Activated CD8-positive, alpha-beta T cell treated with anti-CD3 and anti-CD28 coated beads, Interleukin-2, amount 10 ng/mL, durations not matched to agents 7 days and 5 days (primary cell): ENCODE results near the gene ZNG1B. TPM values are rescaled to one million over a fixed set of nuclear protein-coding genes. Genes with fewer than 3 reads are reported as not detected.
"Not testable (repeated sequence)": the region's sequence is repeated elsewhere in the genome, so short reads cannot be mapped to it uniquely, and the experiment has no call there.

Experiments used
- ATAC-seq: fragments of 150-1000 bp; cut with Tn5 transposase; one replicate; pipeline ENCODE4 v1.10.0; 2021; ENCODE audit warnings: moderate library complexity
- CTCF ChIA-PET: fragments of 350-600 bp; sonication (Branson Sonifier 250); formaldehyde crosslinking; loops from one replicate; lab custom pipeline; 2021; ENCODE audit warnings: antibody characterized with exemption; lab: Charles Lee
- POLR2A ChIA-PET: fragments of 350-600 bp; sonication (Branson Sonifier 250); formaldehyde crosslinking; loops from one replicate; lab custom pipeline; 2021; ENCODE audit warnings: antibody characterized with exemption; lab: Charles Lee
- DNase-seq: peaks from one replicate; pipeline ENCODE4 v3.0.0-alpha.2; 2020
- H3K27ac Mint-ChIP-seq: one replicate; pipeline ENCODE4 v1.8.0; 2021; ENCODE audit warnings: mild to moderate bottlenecking, mixed read lengths
- H3K27me3 Mint-ChIP-seq: one replicate; pipeline ENCODE4 v1.8.0; 2021; ENCODE audit warnings: low read depth, mixed read lengths
- H3K36me3 Mint-ChIP-seq: one replicate; pipeline ENCODE4 v1.8.0; 2021; ENCODE audit warnings: low read depth, mixed read lengths
- H3K4me1 Mint-ChIP-seq: one replicate; pipeline ENCODE4 v1.8.0; 2021; ENCODE audit warnings: low read depth, mixed read lengths
- H3K4me3 Mint-ChIP-seq: one replicate; pipeline ENCODE4 v1.8.0; 2021; ENCODE audit warnings: mild to moderate bottlenecking, mixed read lengths
- H3K9me3 Mint-ChIP-seq: one replicate; pipeline ENCODE4 v1.8.0; 2022; ENCODE audit warnings: mixed read lengths; ENCODE audit not compliant: insufficient read depth
- total RNA-seq, 2 experiments: library from RNA; stranded (reverse); gene quantifications; one replicate each; pipeline ENCODE4 v1.2.3, GENCODE V29; 2021

Gene ZNG1B
- 10 to 100 TPM; 32.4 to 36.4 TPM for total RNA-seq

- H3K36me3 Mint-ChIP-seq, H3K9me3 Mint-ChIP-seq, H3K27me3 Mint-ChIP-seq, ATAC-seq, CTCF ChIA-PET, POLR2A ChIA-PET: not testable (repeated sequence)
- peak; percentile 86 for DNase-seq
- H3K4me1 Mint-ChIP-seq = peaks cover 12% of the 10 kb centered on the region
- peak within 1 kb of the TSS; percentile 84 for H3K4me3 Mint-ChIP-seq
- H3K27ac Mint-ChIP-seq = peak within 1 kb of the TSS; percentile 87
These were observed at the start of gene ZNG1B for GRCh38 chr2:113437508-113438465. Gene ZNG1B, plus strand, starts transcription at chr2:113437691. Its CDS starts 178 bp downstream, at chr2:113437869.

- Mint-ChIP-seq H3K4me1 (peaks cover 15% of the 10 kb centered on the region), H3K27ac (peak overlapping the region; percentile 82), H3K4me3 (peak overlapping the region; percentile 74), H3K27me3 (peaks cover 20% of the 10 kb centered on the region), H3K36me3 (no peaks in the 10 kb centered on the region), H3K9me3 (no peaks in the 10 kb centered on the region)
- ATAC-seq (peak; percentile 90), DNase-seq (peak; percentile 73)
- ChIA-PET POLR2A (no interaction called here), CTCF (interaction anchor here (0.6 to 3.5 kb wide), 45 partner anchors 9 to 448 kb away, joined by 3 to 50 read pairs (median 5); partner anchors contain the start of genes PAX8 and PSD4)
These were observed 47.2 kb upstream of the ZNG1B start for GRCh38 chr2:113390124-113390849.

GRCh38 chr2:113391073-113391472 is 46.4 kb upstream of the ZNG1B start:
- H3K4me3 Mint-ChIP-seq = no peak overlapping the region
- H3K9me3 Mint-ChIP-seq = no peaks in the 10 kb centered on the region
- no peak overlapping the region for H3K27ac Mint-ChIP-seq
- DNase-seq (no peak), ATAC-seq (no peak)
- ChIA-PET POLR2A (no interaction called here), CTCF (interaction anchor here (0.6 to 3.5 kb wide), 37 partner anchors 8 to 315 kb away, joined by 3 to 50 read pairs (median 5); partner anchors contain the start of genes PAX8 and PSD4)
- H3K36me3 Mint-ChIP-seq = no peaks in the 10 kb centered on the region
- H3K4me1 Mint-ChIP-seq = peaks cover 15% of the 10 kb centered on the region
- peaks cover 17% of the 10 kb centered on the region for H3K27me3 Mint-ChIP-seq

- no peak for DNase-seq
- CTCF ChIA-PET = no interaction called here
- no peaks in the 10 kb centered on the region for H3K36me3 Mint-ChIP-seq
- no peak overlapping the region for H3K4me3 Mint-ChIP-seq
- H3K4me1 Mint-ChIP-seq = no peaks in the 10 kb centered on the region
- POLR2A ChIA-PET = no interaction called here
- ATAC-seq = no peak
- no peak overlapping the region for H3K27ac Mint-ChIP-seq
- peaks cover 49% of the 10 kb centered on the region for H3K27me3 Mint-ChIP-seq
- no peaks in the 10 kb centered on the region for H3K9me3 Mint-ChIP-seq
These were observed 31.4 kb upstream of the ZNG1B start for GRCh38 chr2:113406114-113406513.

- Mint-ChIP-seq H3K9me3 (no peaks in the 10 kb centered on the region), H3K4me1 (no peaks in the 10 kb centered on the region), H3K27ac (no peak overlapping the region), H3K27me3 (peaks cover 39% of the 10 kb centered on the region), H3K36me3 (no peaks in the 10 kb centered on the region), H3K4me3 (no peak overlapping the region)
- CTCF ChIA-PET = interaction anchor here (0.8 to 1.5 kb wide), 3 partner anchors 32 to 269 kb away, joined by 3 to 5 read pairs (median 3); no protein-coding TSS in a partner anchor
- no peak for DNase-seq
- no peak for ATAC-seq
- POLR2A ChIA-PET = no interaction called here
These were observed 29.9 kb upstream of the ZNG1B start for GRCh38 chr2:113407446-113408099.

- CTCF ChIA-PET, POLR2A ChIA-PET: not testable (repeated sequence)
These were observed 25.7 kb upstream of the ZNG1B start for GRCh38 chr2:113411725-113412352.

GRCh38 chr2:113412774-113413173 is 24.7 kb upstream of the ZNG1B start:
- ATAC-seq, H3K4me1 Mint-ChIP-seq, H3K9me3 Mint-ChIP-seq, DNase-seq, H3K4me3 Mint-ChIP-seq, H3K36me3 Mint-ChIP-seq, H3K27ac Mint-ChIP-seq, CTCF ChIA-PET, POLR2A ChIA-PET: not testable (repeated sequence)
- H3K27me3 Mint-ChIP-seq = peaks cover 13% of the 10 kb centered on the region

More at GRCh38 chr2:113411725-113412352, 25.7 kb upstream of the ZNG1B start:
- not testable (repeated sequence) for DNase-seq, H3K4me1 Mint-ChIP-seq, ATAC-seq, H3K36me3 Mint-ChIP-seq, H3K9me3 Mint-ChIP-seq, H3K27ac Mint-ChIP-seq, H3K4me3 Mint-ChIP-seq
- peaks cover 18% of the 10 kb centered on the region for H3K27me3 Mint-ChIP-seq

- H3K27me3 Mint-ChIP-seq, H3K4me3 Mint-ChIP-seq, H3K27ac Mint-ChIP-seq, H3K9me3 Mint-ChIP-seq, ATAC-seq, H3K36me3 Mint-ChIP-seq, CTCF ChIA-PET, DNase-seq, H3K4me1 Mint-ChIP-seq, POLR2A ChIA-PET: not testable (repeated sequence)
These were observed 5.7 kb upstream of the ZNG1B start for GRCh38 chr2:113431773-113432172.

- CTCF ChIA-PET, H3K9me3 Mint-ChIP-seq, H3K4me1 Mint-ChIP-seq, ATAC-seq, DNase-seq, H3K36me3 Mint-ChIP-seq, POLR2A ChIA-PET, H3K4me3 Mint-ChIP-seq, H3K27ac Mint-ChIP-seq, H3K27me3 Mint-ChIP-seq: not testable (repeated sequence)
These were observed 4.0 kb upstream of the ZNG1B start for GRCh38 chr2:113433468-113433867.

GRCh38 chr2:113465770-113466169 is 28.3 kb downstream of the ZNG1B start:
- H3K4me1 Mint-ChIP-seq, H3K36me3 Mint-ChIP-seq, H3K27ac Mint-ChIP-seq, H3K27me3 Mint-ChIP-seq, H3K9me3 Mint-ChIP-seq, CTCF ChIA-PET, H3K4me3 Mint-ChIP-seq, POLR2A ChIA-PET, ATAC-seq, DNase-seq: not testable (repeated sequence)

GRCh38 chr2:113476688-113477368 is 39.3 kb downstream of the ZNG1B start:
- H3K27me3 Mint-ChIP-seq, H3K4me1 Mint-ChIP-seq, H3K27ac Mint-ChIP-seq, ATAC-seq, POLR2A ChIA-PET, H3K9me3 Mint-ChIP-seq, DNase-seq, H3K4me3 Mint-ChIP-seq, CTCF ChIA-PET: not testable (repeated sequence)
- H3K36me3 Mint-ChIP-seq = peaks cover 23% of the 10 kb centered on the region
